NCI-H524 (cell line): ENCODE results near the gene RBM39.
"Not testable (repeated sequence)": the region's sequence is repeated elsewhere in the genome, so short reads cannot be mapped to it uniquely, and the experiment has no call there.

Source experiments
- DNase-seq, 2 experiments: peaks; one replicate each; lab custom pipeline; 2025; lab: John Stamatoyannopoulos, UW

Gene RBM39

GRCh38 chr20:35750611-35751010 lies 8.6 kb upstream of the RBM39 start:
- no peak for DNase-seq

- DNase-seq = not testable (repeated sequence)
These were observed 2.4 kb upstream of the RBM39 start for GRCh38 chr20:35744492-35744841.

- no peak for DNase-seq
These were observed 1.8 kb upstream of the RBM39 start for GRCh38 chr20:35743693-35744491.

- DNase-seq = peak; percentile 38 to 69
These were observed 872 bp upstream of the RBM39 start for GRCh38 chr20:35742741-35743523.

GRCh38 chr20:35739294-35740163 lies 2.5 kb downstream of the RBM39 start:
- DNase-seq = peak in 1 of 2 experiments; percentile 31

- no peak for DNase-seq
These were observed 3.5 kb downstream of the RBM39 start for GRCh38 chr20:35738410-35739179.

GRCh38 chr20:35737865-35738333 lies 4.2 kb downstream of the RBM39 start:
- DNase-seq = no peak

GRCh38 chr20:35735826-35736470 lies 6.1 kb downstream of the RBM39 start:
- peak in 1 of 2 experiments; percentile 22 for DNase-seq

GRCh38 chr20:35734777-35735649 lies 7.0 kb downstream of the RBM39 start:
- no peak for DNase-seq

- DNase-seq = no peak
These were observed 7.7 kb downstream of the RBM39 start for GRCh38 chr20:35734374-35734773.

GRCh38 chr20:35732644-35732982 lies 9.4 kb downstream of the RBM39 start:
- DNase-seq = no peak

GRCh38 chr20:35731862-35732643 lies 10.0 kb downstream of the RBM39 start:
- no peak for DNase-seq

GRCh38 chr20:35731469-35731788 lies 10.6 kb downstream of the RBM39 start:
- DNase-seq = no peak

GRCh38 chr20:35730583-35731468 lies 11.2 kb downstream of the RBM39 start:
- no peak for DNase-seq

- no peak for DNase-seq
These were observed 12.1 kb downstream of the RBM39 start for GRCh38 chr20:35729836-35730582.

GRCh38 chr20:35729283-35729807 lies 12.7 kb downstream of the RBM39 start:
- DNase-seq = no peak
